CD4-positive, alpha-beta T cell treated with Interleukin-17A for 1 hour (primary cell): ENCODE results near the gene RNASE11.
"Not testable (repeated sequence)": the region's sequence is repeated elsewhere in the genome, so short reads cannot be mapped to it uniquely, and the experiment has no call there.

ENCODE experiments used
- DNase-seq: peaks from one replicate; pipeline ENCODE4 v3.0.0-alpha.2; 2020

The RNASE11 gene

DNA sequence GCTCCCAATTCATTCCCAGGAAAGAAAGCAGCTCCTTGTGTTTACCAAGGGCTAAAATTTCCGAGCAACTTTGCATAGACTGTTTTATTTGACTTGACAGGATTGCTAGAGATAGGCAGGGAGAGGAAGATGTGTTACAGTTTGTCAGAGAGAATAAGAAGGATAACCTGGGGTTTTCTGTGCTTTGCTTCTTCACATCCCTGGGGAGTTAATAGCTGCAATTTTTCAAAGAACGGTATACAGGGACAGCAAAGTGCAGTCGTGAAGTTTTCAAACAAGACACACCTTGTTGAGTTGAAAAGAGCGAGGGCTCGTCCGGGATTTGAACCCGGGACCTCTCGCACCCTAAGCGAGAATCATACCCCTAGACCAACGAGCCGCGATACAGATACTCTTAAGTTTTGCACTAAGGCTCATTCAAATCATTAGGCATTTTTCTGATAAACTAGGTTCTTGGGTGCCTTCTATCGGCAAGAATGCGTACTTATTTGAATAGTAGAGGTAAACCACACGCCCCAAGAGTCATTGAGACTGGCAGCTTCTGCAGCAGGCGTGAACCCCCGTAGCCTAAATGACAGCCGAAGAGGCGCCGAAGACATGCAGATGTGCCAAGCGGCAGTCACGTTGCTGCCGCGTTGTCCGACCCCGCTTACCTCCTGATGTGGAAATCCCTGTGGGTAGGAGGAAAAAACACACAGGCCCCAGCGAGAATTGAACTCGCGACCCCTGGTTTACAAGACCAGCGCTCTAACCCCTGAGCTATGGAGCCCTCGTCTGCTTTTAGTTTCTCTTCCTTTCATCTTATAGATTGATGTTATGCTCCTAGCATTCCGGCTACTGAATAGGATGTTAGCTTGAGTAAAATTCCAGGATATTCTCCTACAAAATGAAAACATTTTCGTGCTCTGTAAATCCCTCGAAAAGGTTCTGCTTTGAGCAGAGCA, 25.6 kb upstream of the RNASE11 start:
- peak; percentile 94 for DNase-seq

DNA sequence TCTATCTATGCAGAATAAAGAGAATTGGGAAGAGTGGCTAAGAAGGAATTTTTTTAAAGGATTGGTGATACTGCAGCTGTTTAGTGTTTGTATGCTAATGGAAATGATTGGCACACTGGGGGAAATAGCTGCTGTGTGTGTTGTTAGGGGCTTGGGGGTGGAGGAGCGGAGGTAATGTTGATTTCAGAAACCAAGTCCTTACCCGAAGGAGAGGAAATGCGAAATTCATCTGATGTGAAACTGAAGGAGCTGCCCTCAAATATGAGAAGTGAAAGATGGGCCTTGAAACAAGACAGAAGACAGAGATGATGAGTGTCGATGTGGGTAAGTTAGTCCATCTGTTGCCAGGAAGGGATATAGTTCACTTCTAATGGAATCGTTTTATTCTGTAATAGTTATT, 24.6 kb upstream of the RNASE11 start:
- peak; percentile 32 for DNase-seq

DNA sequence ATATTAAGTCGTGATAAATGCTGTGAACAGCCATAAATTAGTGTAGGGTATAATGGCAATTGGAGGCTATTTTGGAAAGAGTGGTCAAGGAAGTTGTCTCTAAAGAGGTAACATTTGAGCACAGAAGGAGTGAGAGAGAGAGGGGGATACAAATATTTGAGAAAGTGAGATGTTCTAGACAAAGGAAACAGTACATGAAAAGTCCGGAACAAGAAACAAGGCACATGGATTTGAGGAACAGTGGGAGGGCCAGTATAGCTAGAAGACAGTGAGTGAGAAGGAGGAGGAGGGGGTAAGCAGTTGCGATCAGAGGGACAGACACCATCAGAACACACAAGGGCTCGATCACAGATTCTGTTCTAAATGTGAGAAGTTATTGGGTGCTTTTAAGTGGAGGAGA, 23.5 kb upstream of the RNASE11 start:
- DNase-seq: no peak

DNA sequence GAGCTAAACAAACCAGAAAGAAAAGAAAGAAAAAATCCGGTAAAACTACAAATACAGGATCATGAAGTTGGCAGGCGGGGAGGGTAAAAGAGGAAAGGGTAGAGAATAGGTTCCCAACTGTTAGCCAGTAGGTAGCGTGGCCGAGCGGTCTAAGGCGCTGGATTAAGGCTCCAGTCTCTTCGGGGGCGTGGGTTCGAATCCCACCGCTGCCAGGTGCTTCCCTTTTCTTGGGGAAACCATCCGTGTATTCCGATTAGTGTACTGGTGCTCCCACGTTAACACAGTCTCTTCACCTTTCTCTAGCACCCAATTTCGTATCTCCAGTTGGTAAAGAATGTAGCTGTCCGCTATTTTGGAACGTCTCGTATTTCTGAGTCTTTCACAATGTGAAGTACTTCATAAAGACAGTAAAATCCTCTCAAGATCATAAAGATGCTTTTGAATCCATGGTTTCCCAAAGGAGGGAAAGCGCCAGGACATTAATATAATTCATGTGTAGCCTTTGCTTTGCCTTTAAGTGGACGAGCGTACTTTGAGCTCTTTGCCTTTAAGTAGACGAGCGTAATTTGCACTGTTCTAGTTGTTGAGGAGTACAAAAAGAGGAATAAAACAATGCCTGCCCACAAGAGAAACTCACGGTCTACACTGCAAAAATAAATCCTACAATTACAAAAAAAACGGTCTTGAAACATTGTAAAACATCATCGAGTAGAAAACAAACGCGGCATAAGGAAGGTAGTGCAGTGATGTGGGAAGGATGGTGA, 22.4 kb upstream of the RNASE11 start:
- DNase-seq: peak; percentile 85

DNA sequence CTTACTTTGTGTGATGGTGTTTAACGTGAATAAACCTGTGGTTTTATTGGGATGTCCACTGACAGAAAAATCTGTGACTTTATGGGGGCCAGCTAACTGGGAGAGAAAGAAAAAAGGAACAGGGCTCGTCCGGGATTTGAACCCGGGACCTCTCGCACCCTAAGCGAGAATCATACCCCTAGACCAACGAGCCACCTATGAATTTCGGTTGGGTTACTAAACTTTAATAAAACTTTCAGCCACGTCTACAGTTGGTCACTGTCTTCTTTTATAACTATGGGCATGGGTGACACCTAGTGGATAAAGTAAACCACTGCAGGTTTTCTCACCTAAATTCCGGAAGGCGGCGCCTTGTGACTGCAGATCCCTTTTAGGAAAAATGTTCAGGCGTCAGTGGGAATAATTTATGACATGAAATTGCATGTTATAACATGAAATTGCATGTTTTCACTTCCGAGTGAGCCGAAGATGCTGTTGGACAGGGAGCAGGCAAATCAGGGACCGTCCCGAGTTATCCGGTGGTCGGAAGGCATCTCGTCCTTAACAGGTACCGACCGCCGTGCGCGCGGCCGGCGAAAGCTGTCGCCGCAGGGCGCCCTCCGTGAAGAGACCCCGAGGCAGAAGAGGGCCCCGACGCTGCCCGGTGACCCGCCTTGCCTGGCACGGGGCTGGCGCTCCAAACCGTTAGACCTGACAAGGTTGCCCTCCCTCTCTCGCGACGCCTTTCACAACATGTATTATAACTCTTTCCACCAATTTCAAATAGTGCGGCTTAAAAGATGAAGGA, 21.6 kb upstream of the RNASE11 start:
- peak; percentile 88 for DNase-seq

DNA sequence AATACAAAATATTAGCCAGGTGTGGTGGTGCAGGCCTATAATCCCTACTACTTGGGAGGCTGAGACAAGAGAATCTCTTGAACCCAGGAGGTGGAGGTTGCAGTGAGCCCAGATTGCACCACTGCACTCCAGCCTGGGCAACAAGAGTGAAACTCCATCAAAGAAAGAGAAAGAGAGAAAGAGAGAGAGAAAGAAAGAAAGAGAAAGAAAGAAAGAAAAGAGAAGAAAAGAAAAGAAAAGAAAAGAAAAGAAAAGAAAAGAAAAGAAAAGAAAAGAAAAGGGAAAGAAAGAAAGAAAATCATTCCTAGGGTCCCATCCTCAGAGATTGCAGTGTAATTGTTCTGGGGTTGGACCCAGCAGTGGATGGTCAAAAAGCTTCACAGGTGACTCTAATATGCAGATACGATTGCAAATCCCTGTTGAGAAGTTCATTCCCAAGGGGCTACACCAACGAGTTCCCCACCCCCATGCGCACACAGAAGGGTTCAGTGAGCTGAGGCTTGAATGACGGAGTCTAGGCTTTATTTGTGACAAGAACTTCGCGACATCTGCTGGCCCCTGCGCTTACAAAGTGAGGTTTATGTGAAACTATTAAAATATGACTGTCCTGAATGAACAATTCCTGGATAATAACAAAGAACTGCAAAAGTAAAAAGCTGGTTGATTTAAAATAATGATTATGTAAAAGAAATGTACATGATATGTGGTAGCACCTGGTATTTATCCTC, 20.7 kb upstream of the RNASE11 start:
- no peak for DNase-seq

DNA sequence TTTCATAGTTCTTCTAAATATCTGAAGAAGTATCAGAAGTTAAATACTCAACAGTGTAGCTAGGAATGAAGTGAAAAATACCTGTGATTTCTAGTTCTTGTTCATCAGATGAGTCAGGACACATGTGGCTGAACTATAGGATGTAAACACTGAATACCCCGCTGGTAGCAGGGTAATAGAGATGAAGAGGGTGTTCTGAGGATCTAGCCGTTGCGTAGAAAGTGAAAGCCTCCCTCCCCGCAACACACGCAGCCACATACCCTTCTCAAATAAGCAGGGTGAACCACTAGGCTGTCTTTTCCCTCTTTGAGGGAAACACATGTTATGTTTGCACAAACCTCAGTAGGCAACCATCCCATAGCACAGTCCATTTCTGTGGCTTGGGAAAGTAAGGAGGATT, 19.8 kb upstream of the RNASE11 start:
- DNase-seq: no peak

DNA sequence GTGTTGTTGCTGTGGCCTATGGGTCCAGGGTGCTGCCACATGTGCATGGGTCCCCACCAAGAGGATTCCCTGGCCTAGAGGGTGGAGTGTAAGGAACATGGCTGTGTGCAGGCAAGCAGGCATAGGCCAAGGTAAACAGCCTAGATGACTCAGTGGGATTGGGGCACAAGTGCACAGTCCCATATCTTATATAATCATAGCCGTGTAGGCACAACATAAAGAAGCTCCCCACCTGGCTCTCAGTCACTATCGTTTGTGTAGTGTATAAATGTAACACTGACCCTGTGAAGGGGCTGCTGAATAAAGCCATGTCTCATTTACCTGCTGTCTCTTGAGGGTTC, 19.1 kb upstream of the RNASE11 start:
- DNase-seq: no peak

DNA sequence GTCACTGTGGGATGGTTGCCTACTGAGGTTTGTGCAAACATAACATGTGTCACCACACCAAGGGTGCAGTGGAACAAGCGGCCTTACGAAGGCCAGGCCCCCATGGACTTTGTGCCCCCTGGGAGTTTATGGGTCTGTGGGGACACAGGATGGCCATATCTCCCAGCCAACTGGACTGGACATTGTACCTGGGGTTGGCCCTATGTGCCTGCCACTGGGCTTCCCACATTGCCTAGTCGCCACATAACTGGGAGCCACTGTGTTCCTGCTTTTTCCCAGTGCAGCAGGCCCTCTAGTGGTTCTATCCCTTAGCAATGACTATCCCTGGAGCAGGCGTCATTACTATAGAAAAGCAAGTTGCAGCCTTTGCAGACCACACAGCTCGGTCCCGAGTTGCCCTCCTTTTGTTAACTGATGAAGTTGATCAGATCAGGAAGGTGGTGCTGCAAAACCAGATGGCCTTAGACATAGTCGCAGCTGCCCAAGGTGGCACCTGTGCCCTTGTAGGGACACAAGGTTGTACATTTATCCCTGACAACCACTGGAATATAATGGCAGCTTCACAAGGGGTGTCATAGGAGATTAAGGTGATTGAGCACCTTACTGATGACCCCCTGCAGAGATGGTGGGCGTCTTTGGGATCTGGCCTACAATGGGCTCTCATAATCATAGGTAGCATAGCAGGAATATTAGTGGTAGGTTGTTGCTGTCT, 18.5 kb upstream of the RNASE11 start:
- DNase-seq: no peak

DNA sequence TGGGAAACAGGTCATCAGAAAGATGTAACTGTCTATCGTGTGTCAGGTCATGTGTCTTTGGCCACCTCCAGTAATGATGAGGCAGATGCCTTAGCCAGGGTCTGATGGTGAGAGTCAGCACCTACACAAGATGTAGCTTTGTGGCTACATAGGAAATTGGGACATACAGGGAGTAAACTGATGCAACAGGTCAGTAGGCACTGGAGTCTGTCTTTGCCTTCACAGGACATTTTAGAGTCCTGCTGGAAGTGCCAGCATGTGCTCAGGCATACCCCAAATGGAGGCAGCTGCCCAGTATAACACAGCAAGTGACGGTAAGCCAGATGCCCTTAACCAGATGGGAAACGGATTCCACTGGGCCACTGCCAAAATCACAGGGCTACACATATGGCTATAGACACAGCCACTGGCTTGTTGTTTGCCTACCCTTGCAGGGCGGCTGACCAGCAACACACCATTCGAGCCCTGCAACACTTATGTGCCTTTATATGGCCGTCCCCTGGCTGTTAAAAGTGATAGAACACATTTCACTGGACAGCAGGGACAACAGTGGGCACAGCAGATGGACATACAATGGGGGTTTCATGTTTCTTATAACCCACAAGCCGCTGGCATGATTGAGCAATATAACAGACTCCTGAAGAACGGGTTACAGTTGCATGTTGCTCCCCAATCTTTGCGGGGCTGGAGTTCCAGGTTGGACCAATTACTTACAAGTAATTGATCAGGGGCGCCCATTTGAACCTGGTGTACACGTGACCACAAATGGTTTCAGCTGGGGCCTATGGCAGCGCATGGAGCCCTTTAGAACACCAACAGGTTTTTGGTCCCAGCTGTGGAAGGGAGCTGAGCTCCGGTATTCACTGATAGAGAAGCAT, 16.3 kb upstream of the RNASE11 start:
- no peak for DNase-seq

DNA sequence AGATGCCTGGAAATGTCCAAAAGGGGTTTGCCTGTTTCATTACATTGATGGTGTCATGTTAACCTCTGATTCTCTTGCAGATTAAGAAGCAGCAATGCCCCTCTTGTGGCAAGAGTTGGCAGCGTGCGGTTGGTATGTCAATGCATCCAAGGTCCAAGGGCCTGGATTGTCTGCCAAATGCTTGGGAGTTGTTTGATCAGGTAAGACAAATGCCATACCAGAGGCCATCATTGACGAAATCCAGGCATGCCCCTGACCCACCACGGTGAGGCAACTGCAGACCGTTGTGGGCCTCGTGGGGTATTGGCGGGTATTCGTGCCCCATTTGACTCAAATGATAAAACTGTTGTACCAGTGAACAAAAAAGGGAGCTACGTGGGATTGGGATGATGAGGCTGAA, 14.8 kb upstream of the RNASE11 start:
- no peak for DNase-seq

DNA sequence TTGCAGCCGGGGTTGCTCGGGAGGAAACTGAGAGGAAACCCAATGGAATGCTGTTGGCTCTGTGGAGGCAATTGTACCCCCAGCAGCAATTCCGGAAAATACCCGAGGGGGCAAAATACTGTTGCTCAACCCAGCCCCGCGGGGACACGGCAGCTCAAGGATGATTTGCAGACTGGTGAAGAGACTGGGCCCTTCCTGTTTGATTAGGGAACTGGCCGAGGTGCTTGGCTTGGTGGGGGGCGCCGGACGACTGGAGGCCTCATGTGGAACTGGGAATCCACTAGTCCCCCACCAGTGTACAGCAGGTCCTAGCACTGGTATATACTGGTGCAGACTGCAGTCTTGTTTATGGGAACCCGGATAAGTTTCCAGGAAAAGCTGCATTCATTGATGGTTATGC, 13.7 kb upstream of the RNASE11 start:
- no peak for DNase-seq

DNA sequence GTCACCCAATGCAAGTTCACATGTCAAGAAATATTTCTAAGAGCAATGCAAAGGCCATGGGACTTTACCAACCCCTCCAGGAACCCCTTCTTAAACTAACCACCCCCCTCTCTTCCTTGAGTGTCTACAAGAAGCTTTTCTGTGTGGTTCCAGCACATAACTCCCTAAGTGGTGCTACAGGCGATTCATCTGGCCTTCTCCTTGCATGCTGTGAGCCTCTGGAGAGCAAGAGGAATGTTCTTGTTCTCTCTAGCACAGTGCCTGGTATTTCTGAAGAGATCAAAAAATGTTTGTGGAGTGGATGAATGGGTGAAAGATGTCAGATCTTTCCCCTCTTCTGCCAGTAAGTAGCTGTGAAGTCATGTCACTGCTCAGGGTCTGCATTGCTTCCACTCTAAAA, 9.3 kb upstream of the RNASE11 start:
- DNase-seq: no peak

DNA sequence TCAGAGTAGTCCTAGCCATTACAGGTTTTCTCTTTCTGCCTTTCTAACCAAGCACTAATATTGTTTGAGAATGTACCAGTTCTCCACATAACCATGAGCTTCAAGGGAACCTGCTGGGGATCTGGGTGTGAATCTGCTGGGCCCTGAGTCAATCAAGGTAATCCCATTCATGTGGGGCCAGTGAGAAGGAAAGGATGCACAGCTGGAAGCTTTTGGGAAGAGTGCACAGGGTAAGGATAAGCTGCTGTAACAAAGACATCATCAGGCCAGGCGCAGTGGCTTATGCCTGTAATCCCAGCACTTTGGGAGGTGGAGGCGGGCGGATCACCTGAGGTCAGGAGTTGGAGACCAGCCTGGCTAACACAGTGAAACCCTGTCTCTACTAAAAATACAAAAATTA, 7.9 kb upstream of the RNASE11 start:
- DNase-seq: not testable (repeated sequence)

DNA sequence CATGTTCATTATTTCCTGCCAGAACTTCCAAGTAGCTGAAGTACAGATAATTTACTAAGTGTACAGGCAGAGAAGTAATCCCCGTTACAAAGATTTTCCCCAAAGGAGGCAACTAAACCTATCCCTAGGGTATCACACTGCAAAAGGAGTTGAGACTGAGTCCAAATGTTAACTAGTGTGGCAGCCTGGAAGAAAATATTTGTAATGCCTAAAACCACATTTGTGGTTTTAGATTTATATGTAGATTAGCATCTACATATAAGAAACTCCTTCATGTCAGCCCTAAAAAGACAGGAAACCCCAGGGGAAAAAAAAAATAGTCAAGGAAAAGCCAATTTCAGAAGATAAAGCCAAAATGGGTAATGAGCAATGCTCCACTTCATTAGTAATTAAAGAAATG, 4.8 kb upstream of the RNASE11 start:
- DNase-seq: no peak

DNA sequence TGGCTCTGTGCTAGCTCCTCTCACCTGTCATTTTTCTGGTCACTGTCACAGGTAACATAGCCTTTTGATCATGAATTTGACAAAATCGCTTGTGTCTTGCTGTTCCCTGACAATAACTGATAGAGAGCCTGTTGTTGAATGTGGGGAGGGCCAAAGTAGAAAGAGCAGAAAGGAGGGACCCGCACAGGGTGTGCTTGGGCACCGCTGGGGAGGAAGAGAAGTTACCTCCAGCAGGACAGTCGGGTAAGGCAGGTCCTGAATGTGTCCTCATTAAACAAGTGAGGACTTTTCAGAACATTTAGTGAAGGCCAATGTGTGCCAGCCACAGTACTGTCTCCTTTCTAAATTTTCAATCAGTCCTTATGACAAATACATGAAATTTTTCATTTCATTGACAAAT, 3.4 kb upstream of the RNASE11 start, which contains the start of gene RNASE12:
Gene RNASE12, minus strand, starts transcription at position 142 of the 400 bp plus-strand sequence. CDS start 653 bp downstream, outside the sequence.
- no peak for DNase-seq

DNA sequence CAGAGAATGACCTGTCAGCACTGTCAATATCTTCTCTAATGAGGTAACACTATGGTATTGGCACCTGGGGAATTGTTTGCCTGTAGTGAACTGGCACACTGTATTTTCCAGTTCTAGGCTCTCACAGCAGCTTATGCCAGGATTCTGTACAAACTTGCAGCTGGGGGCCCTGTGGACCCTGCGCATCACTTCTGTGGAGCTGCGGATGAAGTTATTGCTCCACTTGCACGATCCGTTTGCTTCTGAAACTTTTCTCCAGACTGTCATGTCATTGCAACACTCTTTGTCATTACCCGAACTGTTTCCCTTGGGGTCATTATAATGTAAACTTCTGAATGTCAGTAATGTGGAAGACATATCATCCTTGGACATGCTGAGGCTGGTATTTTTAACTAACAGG, 3.9 kb downstream of the RNASE11 start:
- DNase-seq: no peak

DNA sequence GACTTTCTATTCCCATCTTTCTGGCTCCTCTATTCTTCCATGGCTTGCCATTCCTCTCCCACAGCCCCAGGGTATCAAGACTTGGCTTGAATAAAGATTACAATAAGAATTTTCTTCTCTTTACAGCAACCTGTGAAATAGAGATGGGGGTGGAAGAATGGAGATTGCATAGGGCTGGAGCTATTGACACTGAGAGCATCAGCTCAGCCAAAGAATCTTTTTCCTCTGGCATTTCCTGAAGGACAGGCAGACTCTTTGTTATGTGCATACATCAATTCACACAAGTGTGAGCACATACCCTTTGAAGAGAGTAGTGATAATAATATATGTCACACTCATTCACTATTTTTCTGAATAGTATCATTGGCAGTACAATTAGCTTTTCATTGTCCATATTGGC, 4.7 kb downstream of the RNASE11 start:
- DNase-seq: no peak

DNA sequence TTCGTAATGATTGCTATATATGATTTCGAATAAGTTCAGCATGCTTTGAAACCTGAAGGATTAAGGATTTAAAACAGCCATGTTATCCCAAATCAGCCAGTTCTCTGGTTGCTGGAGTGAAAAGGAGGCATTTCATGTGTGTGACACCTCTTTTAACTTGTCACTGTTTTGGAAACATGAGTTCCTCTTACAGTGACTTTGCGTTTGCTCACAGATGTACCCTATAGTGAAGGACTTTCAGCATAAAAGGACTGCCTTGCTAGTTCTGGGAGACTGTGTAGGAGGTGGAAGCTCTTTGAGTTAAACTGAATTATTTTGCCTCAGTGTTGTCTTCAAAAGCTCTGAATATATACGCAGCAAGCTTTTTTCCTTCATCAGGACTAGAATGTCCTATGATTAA, 7.6 kb downstream of the RNASE11 start:
- no peak for DNase-seq

DNA sequence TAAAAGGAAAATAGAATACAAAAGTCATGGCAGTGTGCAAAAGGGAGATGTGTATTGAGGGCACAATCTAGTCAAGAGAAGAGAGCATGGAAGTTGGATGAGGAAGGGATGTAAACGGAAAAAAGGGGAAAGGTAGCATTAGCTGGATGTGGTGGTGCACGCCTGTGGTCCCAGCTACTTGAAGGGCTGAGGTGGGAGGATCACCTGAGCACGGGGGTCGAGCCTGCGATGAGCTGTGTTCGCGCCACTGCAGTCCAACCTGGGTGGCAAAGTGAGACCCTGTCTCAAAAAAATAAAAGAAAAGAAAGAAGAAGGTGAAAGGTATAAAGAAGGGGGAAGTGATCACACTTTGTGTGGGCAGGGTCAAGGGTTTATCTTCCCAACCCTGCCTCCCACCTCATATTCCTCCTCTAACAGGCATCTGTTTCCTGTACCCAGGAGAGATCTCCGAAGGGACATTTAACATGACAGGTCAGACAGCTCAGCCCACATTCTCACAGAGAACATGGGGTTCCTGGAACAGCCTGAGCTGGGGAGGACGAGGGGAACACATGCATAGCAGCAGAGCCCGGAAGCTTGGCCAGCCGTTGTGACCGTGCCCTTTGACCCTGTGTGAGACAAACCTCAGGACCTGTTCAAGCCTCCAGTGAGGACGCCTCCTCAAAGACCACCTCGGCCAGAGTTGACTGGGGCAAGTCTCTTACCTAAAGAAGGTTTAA, 8.9 kb downstream of the RNASE11 start:
- no peak for DNase-seq
